ENCODE measurements around the gene DTD2. TPM values are rescaled to one million over a fixed set of nuclear protein-coding genes. Genes with fewer than 3 reads are reported as not detected.

The DTD2 gene
- total RNA-seq, 1 experiment from 2014 or later: 14.8 TPM

GRCh38 chr14:31430634-31431264 is 26.6 kb downstream of the DTD2 start:
- H4K91ac ChIP-seq (ENCODE audit: insufficient read length, low read depth, low read length): no peak overlapping the region
- no peaks in the 10 kb centered on the region for H3K4me1 ChIP-seq (ENCODE audit: insufficient read depth, low read length)
- Mint-ChIP-seq H3K4me1 (peaks cover 13 to 14% of the 10 kb centered on the region in 2 experiments), H3K9me3 (peaks cover 8 to 13% of the 10 kb centered on the region in 2 experiments; a peak in 4 of 5 replicates), H3K4me3 (no peak overlapping the region), H3K27ac (no peak overlapping the region), H3K27me3 (ENCODE audit: low read depth) (no peaks in the 10 kb centered on the region), H3K36me3 (ENCODE audit: insufficient read depth in 1 of 3, low read depth in 3 of 3) (peaks cover 2 to 12% (median 4%) of the 10 kb centered on the region in 3 experiments; a peak in 5 of 7 replicates)
- no peak overlapping the region for H3K9ac ChIP-seq (ENCODE audit: extremely low read depth, insufficient read length, low read length)
- H3K4me2 ChIP-seq (ENCODE audit: insufficient read depth, insufficient read length, low read length): no peak overlapping the region
- H3K23ac ChIP-seq (ENCODE audit: insufficient read length, low read depth, low read length): no peak overlapping the region
- no peak overlapping the region for H3K56ac ChIP-seq (ENCODE audit: insufficient read length, low read depth, low read length)
- H3K14ac ChIP-seq (ENCODE audit: insufficient read depth, low read length): no peak overlapping the region
- no peak overlapping the region for H2BK20ac ChIP-seq (ENCODE audit: low read depth, low read length, poor library complexity, severe bottlenecking)
- H4K8ac ChIP-seq (replicated peaks; ENCODE audit: insufficient read length, low read depth, low read length): no peak overlapping the region
- no peak overlapping the region for H3K4ac ChIP-seq (ENCODE audit: low read depth, low read length)
- H3K27ac ChIP-seq (ENCODE audit: insufficient read length, low read depth, low read length): no peak overlapping the region
- WGBS (ENCODE audit: extremely low coverage, insufficient read length, low lambda C conversion rate): no CpG with 5 or more reads among the region's 11 CpGs
- no peaks in the 10 kb centered on the region for H3K79me1 ChIP-seq (ENCODE audit: insufficient read depth, low read depth, low read length, poor library complexity, severe bottlenecking)
- no peak for DNase-seq
- no peaks in the 10 kb centered on the region for H3K9me3 ChIP-seq (ENCODE audit: control insufficient read depth, low read depth, low read length)
- no peak overlapping the region for H3T11ph ChIP-seq (ENCODE audit: low read length)
- no peaks in the 10 kb centered on the region for H3K27me3 ChIP-seq (ENCODE audit: insufficient read depth, low read length)
- no peak overlapping the region for H2BK5ac ChIP-seq (ENCODE audit: insufficient read length, low read length)
- no peak overlapping the region for H2AFZ ChIP-seq (ENCODE audit: low read length)
- H2BK120ac ChIP-seq (ENCODE audit: low read depth, low read length, poor library complexity, severe bottlenecking): no peak overlapping the region
- H3K23me2 ChIP-seq (ENCODE audit: insufficient read length, low read depth, low read length, poor library complexity, severe bottlenecking): no peaks in the 10 kb centered on the region
- no peak overlapping the region for H2BK15ac ChIP-seq (ENCODE audit: low read depth, low read length)
- H2AK5ac ChIP-seq (ENCODE audit: insufficient read length, low read length): no peak overlapping the region
- H4K5ac ChIP-seq (ENCODE audit: insufficient read length, low read depth, low read length): no peak overlapping the region
- H3K79me2 ChIP-seq (ENCODE audit: insufficient read depth, low read length): no peaks in the 10 kb centered on the region
- no peak for TF ChIP-seq CTCF (conservative IDR thresholded peaks at IDR 0.05)
- H2BK12ac ChIP-seq (ENCODE audit: insufficient read length, low read depth, low read length): no peak overlapping the region
- H4K20me1 ChIP-seq (ENCODE audit: control insufficient read depth, insufficient read depth, insufficient read length): no peaks in the 10 kb centered on the region
- no peak overlapping the region for H3K18ac ChIP-seq (ENCODE audit: insufficient read length, low read depth, low read length)

Measured in H9 (cell line).